Astrocyte of the hippocampus (primary cell): ENCODE data around the gene TAF6.

Experiments
- DNase-seq: peaks from one replicate; pipeline ENCODE4 v3.0.0; 2011; ENCODE audit warnings: low read depth, low spot score

TAF6 gene

GRCh38 chr7:100119072-100119969 lies at the start of gene TAF6, which contains the start of gene CNPY4:
Gene TAF6, minus strand, starts transcription at chr7:100119358. Its CDS starts 5,149 bp downstream, at chr7:100114209.
Gene CNPY4, plus strand, starts transcription at chr7:100119634. Its CDS starts 111 bp downstream, at chr7:100119745.
- DNase-seq = peak; percentile 97

DNA sequence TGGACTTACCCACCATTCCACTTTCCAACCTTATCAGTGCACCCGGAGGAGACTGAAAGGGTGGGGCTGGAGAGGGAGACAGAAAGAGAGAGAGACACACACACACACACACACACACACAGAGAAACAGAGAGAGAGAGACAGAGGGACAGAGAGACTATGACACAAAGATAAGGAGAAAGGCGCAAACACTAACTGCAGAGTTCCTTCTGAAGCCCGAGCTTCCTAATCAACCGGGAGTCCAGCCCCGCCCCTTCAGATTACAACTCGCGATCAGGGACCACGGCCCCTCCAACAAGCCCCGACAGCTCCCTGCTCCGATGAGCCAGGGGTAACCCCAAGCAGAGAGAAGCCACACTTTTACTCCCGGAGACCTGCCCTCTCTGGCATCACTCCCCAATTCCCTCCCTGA lies 48.8 kb upstream of the TAF6 start:
- DNase-seq = peak; percentile 45

DNA sequence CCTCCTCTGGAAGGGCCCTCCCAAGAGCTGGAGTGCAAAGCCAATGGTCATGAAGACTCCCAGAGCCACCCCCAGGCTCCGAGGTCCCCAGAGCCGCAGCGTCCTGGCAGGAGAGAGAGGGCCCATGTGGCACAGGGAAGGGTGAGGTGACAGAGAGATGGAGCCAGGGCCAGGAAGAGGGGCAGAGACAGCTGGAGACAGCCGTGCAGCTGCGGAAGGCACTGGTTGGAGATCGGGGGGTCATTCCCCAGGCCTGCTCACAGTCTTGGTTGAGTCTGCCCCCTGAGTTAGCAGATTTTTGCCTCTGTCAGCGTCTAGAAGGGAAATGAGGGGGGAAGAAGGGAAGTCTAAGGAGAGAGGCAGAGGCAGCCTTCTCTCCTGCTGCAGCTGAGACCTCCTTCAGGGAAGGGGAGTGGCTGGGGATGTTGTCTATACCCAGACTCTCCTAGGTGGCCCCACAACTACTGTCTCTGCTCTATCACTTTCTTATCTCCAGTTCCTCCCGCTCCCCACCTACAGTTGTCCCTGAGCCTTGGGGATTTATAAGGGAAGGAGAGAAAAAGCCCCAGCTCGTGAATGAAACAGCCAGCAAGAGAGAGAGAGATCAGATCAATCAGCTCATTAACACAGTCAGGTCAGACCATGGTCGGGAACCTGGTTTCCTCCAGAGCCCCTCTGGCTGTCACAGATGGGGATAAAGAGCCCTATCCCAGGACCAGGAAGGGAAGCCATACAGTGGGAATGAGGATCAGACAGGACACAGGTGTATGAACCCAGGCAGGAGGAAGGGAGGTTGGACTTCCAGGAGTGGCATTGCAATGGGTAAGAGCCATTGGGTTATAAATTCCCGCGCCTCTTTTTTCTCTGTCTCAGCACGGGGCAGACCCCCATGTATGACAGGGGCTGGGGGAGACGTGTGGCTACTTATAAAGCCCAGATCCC lies 48.1 kb upstream of the TAF6 start:
- no peak for DNase-seq

DNA sequence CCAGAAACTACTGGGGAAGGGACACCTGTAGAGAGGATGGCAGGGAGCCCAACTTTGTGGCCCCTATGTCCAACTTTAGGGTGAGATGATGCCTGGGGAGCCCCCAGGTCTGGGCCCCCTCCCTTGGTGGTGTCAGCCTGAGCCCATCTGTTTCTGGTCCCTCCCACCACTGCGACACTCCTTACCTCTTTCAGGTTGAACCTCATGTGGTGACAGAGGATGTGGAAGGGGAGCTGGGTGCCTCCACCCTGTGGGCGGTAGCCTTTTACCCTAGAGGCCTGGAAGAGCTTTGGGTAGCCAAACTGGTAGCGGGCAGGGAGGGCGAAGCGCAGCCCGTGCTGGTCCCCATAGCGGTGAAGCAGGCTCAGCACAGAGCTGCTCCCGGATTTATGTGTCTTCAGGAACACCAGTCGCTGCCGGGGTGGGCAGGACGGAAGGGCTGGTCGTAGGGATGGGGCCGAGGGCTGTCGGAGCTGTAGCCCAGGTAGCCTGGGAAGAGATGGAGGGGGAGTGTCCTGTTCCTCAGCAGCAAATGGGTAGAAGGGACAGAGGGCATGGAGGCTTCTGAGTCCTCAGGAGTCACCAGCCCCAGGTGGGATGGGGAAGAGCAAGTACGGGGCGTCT lies 47.3 kb upstream of the TAF6 start:
- no peak for DNase-seq

GRCh38 chr7:100163871-100164270 lies 44.7 kb upstream of the TAF6 start:
- DNase-seq = no peak

GRCh38 chr7:100163006-100163531 lies 43.9 kb upstream of the TAF6 start:
- no peak for DNase-seq

GRCh38 chr7:100160067-100160466 lies 40.9 kb upstream of the TAF6 start:
- no peak for DNase-seq

DNA sequence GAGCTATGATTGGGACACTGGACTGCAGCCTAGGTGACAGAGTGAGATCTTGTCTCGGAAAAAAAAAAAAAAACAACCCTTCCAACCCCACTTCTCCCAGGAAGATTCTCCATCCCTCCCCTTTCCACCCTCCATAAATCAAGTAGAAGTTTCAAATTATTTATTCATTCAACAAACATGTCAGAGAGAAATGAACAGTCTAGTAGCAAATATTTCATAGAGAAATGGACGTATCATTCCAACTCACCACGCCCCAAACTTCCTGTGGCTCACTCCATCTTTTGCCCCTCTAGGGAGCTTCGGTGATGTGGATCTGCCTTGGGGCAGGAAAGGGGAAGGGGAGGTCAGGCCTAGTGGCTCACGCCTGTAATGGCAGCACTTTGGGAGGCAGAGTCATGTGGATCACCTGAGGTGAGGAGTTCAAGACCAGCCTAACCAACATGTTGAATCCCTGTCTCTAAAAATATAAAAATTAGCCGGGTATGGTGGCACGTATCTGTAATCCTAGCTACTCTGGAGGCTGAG lies 40.0 kb upstream of the TAF6 start:
- DNase-seq = no peak

DNA sequence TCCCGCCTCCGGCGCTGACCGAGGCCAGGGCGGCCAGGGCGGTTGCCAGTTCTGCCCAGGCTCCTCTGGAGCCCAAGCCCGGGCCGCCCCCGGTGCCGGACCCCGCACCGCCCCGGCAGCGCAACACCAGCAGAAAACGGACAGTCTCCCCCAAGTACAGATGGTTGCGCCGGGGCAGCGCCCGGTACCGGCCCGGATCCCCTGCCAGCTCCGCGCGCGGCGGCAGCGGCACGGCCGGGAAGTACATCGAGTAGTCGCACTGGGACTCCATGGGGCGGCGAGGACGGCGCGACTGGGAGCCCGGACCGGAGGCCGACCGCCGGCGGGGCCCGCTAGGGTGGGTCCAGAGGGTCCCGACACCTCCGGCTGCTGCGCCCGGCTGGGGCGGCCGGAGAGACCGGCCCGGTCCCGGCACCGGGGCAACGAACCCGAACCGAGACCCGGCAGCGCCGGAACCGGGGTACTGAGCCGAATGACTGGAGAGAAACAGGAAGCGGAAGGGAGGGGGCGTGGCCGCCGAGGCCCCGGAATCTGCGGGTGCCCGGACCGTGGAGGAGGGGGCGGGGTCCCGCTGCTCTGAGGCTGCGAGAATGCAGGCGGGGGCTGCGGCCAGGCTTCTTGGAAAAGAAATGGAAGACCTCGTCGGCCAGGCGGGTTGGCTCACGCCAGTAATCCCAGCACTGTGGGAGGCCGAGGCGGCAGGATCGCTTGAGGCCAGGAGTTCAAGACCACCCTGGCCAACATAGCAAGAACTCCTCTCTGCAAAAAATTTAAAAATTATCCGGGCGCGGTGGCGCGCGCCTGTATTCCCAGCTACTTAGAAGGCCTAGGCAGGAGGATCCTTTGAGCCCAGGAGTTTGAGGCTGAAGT lies 39.3 kb upstream of the TAF6 start, which contains the start of gene TRAPPC14:
Gene TRAPPC14 (minus strand): TSS at position 495 of the 870 bp plus-strand sequence. CDS start 224 bp downstream, at position 271.
- peak; percentile 95 for DNase-seq

DNA sequence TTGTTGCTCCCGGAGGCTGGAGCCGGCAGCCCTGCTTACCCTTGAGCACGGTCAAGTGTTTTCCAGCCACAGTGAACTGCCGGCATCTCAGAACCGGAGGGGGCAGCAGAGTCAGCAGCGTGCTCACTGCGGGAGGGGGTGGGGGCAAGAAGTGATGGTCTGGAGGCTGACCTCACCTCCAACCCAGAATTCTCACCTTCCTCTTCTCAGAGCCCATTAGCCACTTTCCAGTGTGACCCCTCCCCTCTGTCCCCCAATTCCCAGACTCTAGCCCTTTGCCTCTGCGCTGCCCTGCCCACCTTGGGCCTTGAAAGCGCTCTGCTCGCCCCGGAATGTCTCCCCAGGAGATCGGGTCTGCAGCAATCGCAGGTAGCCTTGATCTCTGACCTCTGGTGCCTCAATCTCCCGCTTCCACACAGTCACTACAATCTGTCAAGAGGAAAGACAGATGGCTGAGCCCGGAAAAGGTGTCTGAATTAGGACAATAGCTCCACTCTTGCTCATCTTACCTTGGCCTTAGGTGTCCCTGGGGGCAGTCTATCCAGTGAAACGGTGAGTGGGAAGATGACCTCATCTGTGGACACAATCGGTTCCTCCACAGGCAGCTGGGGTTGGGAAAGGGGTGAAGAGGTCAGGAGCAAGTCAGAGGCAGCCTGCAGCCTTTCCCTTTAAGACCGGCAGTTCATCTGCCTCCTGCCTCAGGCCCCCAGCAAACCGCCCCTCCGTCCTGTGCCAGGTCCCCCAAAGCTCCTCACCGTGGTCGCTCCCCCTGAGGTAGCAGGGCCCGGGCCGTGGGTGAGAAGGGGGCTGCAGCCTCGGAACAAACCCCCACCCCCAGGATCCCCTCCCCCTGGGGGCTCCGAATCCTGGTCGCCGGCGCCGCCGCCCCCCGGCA lies 38.4 kb upstream of the TAF6 start:
- peak; percentile 47 for DNase-seq

- DNase-seq = no peak
These were observed 37.8 kb upstream of the TAF6 start for GRCh38 chr7:100157069-100157333.

GRCh38 chr7:100156331-100157068 lies 37.3 kb upstream of the TAF6 start:
- DNase-seq = peak; percentile 16

DNA sequence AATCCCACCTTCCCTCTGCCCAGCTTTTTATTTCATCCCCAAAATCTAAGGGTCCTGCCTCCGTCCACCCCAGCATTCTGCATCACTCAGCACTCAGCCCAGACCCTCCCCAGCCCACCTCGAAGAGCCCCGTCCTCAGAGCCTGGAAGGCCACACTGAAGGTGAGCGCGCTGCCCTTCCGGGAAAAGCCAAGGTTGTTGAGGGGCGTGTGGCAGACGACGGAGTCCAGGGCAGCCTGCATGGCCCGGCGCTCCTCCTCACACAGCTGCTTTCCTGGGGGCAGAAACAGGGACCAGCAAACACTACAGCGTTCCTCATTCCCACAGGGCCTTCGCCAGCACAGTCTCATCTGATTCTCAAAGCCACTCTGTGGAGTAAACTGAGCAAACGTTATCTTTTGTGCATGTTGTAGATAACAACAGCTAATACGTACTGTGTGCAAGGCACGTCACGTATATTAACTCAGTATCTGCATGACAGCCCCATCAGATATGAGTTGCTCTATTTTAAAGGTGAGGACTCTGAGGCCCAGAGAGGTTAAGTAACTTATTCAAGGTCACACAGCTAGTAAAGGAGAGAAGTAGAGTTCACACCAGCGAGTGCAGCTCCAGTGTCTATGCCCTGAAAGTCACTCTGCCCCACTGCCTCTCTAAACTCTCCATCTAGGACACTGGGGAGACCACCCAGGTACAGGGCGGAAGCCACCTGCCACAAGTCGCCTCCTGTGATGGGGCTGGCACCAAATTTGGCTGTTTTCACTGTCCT lies 36.6 kb upstream of the TAF6 start:
- no peak for DNase-seq

DNA sequence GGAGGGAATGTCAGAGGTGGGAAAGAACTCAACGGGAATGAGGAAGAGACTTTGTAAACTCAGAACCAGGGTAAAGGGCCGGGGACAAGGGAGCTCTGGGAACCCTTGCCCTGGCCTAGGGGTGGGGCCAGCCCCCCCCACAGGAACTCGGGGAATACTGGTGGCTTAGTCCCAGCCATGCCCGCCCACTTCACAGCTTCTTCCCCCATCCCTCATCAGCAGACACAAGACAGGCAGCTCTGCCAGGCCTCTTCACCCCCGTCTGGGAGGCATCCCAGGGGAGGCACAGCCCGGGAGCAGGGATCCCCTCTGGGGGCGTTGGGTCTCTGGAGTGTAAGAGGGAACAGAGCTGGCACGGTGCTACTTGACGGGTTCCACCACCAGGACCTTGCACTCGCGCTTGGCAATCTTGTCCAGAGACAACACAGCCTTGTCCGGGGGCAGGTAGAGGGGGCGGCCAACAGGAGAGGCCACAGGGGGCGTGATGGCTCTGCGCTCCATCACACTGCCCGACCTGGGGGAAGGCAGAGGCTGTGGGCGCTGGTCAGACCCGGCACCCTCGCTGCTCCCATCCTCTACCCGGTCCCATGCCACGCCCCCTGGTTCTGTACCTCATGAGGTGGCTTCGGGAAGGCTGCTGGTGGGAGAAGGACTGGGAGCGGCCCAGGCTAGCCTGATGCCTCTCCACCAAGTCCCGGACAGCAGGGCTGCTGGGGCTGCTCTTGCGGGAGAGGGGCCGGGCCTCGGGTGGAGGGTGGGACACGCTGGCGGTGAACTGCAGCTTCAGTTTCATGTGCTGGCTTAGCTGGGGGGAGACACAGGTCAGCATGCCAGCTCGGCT lies 35.7 kb upstream of the TAF6 start:
- no peak for DNase-seq

DNA sequence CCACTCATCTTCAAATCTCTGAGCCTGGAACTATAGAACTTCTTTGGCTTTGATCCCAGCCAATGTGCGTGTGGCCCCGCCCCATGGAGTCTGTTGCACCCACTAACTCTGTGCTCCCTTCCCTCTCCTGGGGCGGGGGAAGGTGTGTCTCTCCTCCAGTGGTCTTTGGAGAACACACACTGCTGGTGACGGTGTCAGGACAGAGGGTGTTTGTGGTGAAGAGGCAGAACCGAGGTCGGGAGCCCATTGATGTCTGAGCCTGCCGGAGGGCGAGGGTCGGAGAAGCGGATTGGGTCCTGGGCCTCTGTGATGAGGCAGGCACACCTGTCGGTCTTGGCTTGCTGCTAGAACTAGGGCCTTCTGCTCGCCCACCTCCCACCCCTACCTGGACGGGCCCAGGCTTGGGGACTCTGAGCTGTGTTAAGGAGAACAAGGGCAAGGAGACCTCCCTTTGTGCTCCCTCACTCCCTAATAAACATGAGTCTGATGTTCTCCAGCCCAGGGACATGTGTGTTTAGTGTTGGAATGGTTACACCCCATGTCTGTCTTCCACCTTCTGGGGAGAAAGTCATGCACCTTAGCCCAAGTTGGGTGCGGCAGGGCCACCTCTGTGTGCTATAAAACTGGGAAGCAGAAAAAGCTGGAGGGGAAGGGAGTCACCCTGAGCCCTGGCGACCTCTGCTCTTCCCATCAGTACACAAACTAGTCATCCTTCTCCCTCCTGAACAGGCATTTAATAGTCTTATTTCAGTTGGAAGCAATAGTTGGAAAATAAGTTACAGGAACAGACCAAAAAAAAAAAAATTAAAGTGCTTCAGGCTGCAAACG lies 34.8 kb upstream of the TAF6 start:
- no peak for DNase-seq
